GM08714 (cell line): ENCODE measurements around the gene TNFAIP8L1.

Source experiments
- H3K4me3 ChIP-seq: fragments of 200-500 bp; sonication (Bioruptor generic); 2 replicates; pipeline ENCODE4 v1.5.1; 2014; ENCODE audit warnings: mild to moderate bottlenecking, low read length, inconsistent platforms
- ZNF274 ChIP-seq: IDR thresholded peaks from 2 replicates; pipeline ENCODE4 v1.6.1; 2012; ENCODE audit warnings: mild to moderate bottlenecking, low read depth, low read length

Gene TNFAIP8L1

GRCh38 chr19:4704317-4704673 lies 65.0 kb downstream of the TNFAIP8L1 start:
- no peak overlapping the region for H3K4me3 ChIP-seq

More at GRCh38 chr19:4704317-4704673, 65.0 kb downstream of the TNFAIP8L1 start:
- TF ChIP-seq ZNF274, result no peak
